GM10847 (cell line): ENCODE data around the gene SYN1.
A peak's percentile ranks its signal among the peaks of the same experiment; 100 is the strongest.

Source experiments
- POLR2A ChIP-seq: IDR thresholded peaks from 2 replicates; pipeline ENCODE4 v1.6.1; 2011; ENCODE audit not compliant: insufficient read length; ENCODE audit errors: extremely low read depth

SYN1 gene

GRCh38 chrX:47619486-47620302, at the start of gene SYN1:
TSS of gene SYN1 (minus strand) at chrX:47619857. CDS start at chrX:47619728, 129 bp downstream.
- TF ChIP-seq POLR2A = no peak

- TF ChIP-seq POLR2A = no peak
Observed at GRCh38 chrX:47664737-47665136, 45.1 kb upstream of the SYN1 start.

GRCh38 chrX:47662144-47662657, 42.5 kb upstream of the SYN1 start:
- TF ChIP-seq POLR2A = no peak

GRCh38 chrX:47661539-47661938, 41.9 kb upstream of the SYN1 start:
- no peak for TF ChIP-seq POLR2A

GRCh38 chrX:47659421-47659726, 39.7 kb upstream of the SYN1 start:
- TF ChIP-seq POLR2A = no peak

GRCh38 chrX:47658684-47659420, 39.2 kb upstream of the SYN1 start, which contains the start of gene UXT:
TSS of gene UXT (minus strand) at chrX:47659180. CDS start at chrX:47658927, 253 bp downstream.
- peak; percentile 53 for TF ChIP-seq POLR2A

- TF ChIP-seq POLR2A = no peak
Observed at GRCh38 chrX:47658301-47658683, 38.6 kb upstream of the SYN1 start.

- TF ChIP-seq POLR2A = peak; percentile 14
Observed at GRCh38 chrX:47651043-47651905, 31.6 kb upstream of the SYN1 start.

- peak; percentile 44 for TF ChIP-seq POLR2A
Observed at GRCh38 chrX:47650164-47651042, 30.7 kb upstream of the SYN1 start, which contains the start of gene ELK1. TSS of gene ELK1 (minus strand) at chrX:47650563. CDS start at chrX:47641441, 9,122 bp downstream.

- TF ChIP-seq POLR2A = no peak
Observed at GRCh38 chrX:47649781-47650163, 30.1 kb upstream of the SYN1 start.

- TF ChIP-seq POLR2A = no peak
Observed at GRCh38 chrX:47649271-47649670, 29.6 kb upstream of the SYN1 start.

GRCh38 chrX:47648376-47648775, 28.7 kb upstream of the SYN1 start:
- no peak for TF ChIP-seq POLR2A

GRCh38 chrX:47646636-47647035, 27.0 kb upstream of the SYN1 start:
- no peak for TF ChIP-seq POLR2A

- TF ChIP-seq POLR2A = no peak
Observed at GRCh38 chrX:47645530-47645929, 25.9 kb upstream of the SYN1 start.
